HEK293 (cell line): ENCODE measurements around the gene LRRTM4.

Source experiments
- CTCF ChIA-PET: fragments of 350-600 bp; formaldehyde crosslinking; extraction: SDS; loops from one replicate; lab custom pipeline; 2021; ENCODE audit warnings: antibody characterized with exemption; lab: Yijun Ruan, JAX
- POLR2A ChIA-PET: fragments of 300-600 bp; formaldehyde crosslinking; extraction: SDS; loops from one replicate; lab custom pipeline; 2020; ENCODE audit warnings: antibody characterized with exemption, inconsistent platforms; lab: Yijun Ruan, JAX
- H3K27ac ChIP-seq: fragments of 200-500 bp; sonication (Bioruptor generic); 2 replicates; pipeline ENCODE4 v1.5.1; 2014; ENCODE audit warnings: low read depth, low read length, control low read depth, inconsistent platforms; ENCODE audit errors: extremely low read depth
- H3K36me3 ChIP-seq, 2 experiments: fragments of 200-500 bp in 1 of 2; sonication (Bioruptor generic) in 1 of 2; 1 replicate in 1 of 2; 2 replicates in 1 of 2; pipeline ENCODE4 v1.5.1; 2014 to 2017; ENCODE audit warnings: inconsistent platforms in 2 of 2, low read length in 2 of 2; ENCODE audit not compliant: control insufficient read depth in 2 of 2, insufficient read depth in 1 of 2
- H3K4me1 ChIP-seq: fragments of 200-500 bp; sonication (Bioruptor generic); 2 replicates; pipeline ENCODE4 v1.5.1; 2014; ENCODE audit warnings: mild to moderate bottlenecking, low read length, inconsistent platforms; ENCODE audit not compliant: control insufficient read depth, insufficient read depth
- H3K4me3 ChIP-seq: 2 replicates; pipeline ENCODE4 v1.5.1; 2011; ENCODE audit warnings: low read depth, mild to moderate bottlenecking, control low read depth, low read length, moderate library complexity
- H3K9me3 ChIP-seq: fragments of 200-500 bp; sonication (Bioruptor generic); 2 replicates; pipeline ENCODE4 v1.5.1; 2014; ENCODE audit warnings: low read depth, low read length, inconsistent platforms; ENCODE audit not compliant: control insufficient read depth, insufficient read depth
- KLF1 ChIP-seq: fragments of 450-650 bp; formaldehyde crosslinking; IDR thresholded peaks from 2 replicates; pipeline ENCODE4 v1.5.1; 2016; ENCODE audit warnings: missing biosample characterization, missing genetic modification characterization
- OSR2 ChIP-seq: fragments of 450-650 bp; formaldehyde crosslinking; IDR thresholded peaks from 2 replicates; pipeline ENCODE4 v1.5.1; 2016; ENCODE audit warnings: missing biosample characterization, missing genetic modification characterization
- REPIN1 ChIP-seq: fragments of 450-650 bp; formaldehyde crosslinking; IDR thresholded peaks from 2 replicates; pipeline ENCODE4 v1.5.1; 2017; ENCODE audit warnings: missing biosample characterization, missing genetic modification characterization, low read depth
- SP3 ChIP-seq: fragments of 450-650 bp; formaldehyde crosslinking; IDR thresholded peaks from 2 replicates; pipeline ENCODE4 v1.5.1; 2016; ENCODE audit warnings: missing biosample characterization, missing genetic modification characterization
- ZNF214 ChIP-seq: fragments of 450-650 bp; formaldehyde crosslinking; IDR thresholded peaks from 2 replicates; pipeline ENCODE4 v1.5.1; 2017; ENCODE audit warnings: missing biosample characterization, mild to moderate bottlenecking, missing genetic modification characterization, borderline replicate concordance
- ZNF335 ChIP-seq: fragments of 450-650 bp; formaldehyde crosslinking; conservative IDR thresholded peaks from 2 replicates; pipeline ENCODE4 v1.5.1; 2016; ENCODE audit warnings: missing biosample characterization, missing genetic modification characterization
- ZNF394 ChIP-seq: fragments of 450-650 bp; formaldehyde crosslinking; IDR thresholded peaks from 2 replicates; pipeline ENCODE4 v1.5.1; 2016; ENCODE audit warnings: missing biosample characterization, missing genetic modification characterization, mild to moderate bottlenecking, moderate library complexity, borderline replicate concordance
- ZNF48 ChIP-seq: fragments of 450-650 bp; formaldehyde crosslinking; IDR thresholded peaks from 2 replicates; pipeline ENCODE4 v1.5.1; 2016; ENCODE audit warnings: missing biosample characterization, missing genetic modification characterization
- ZNF555 ChIP-seq: fragments of 450-650 bp; formaldehyde crosslinking; conservative IDR thresholded peaks from 2 replicates; pipeline ENCODE4 v1.5.1; 2017; ENCODE audit warnings: missing biosample characterization, mild to moderate bottlenecking, missing genetic modification characterization, inconsistent platforms
- ZNF596 ChIP-seq: fragments of 450-650 bp; IDR thresholded peaks from 2 replicates; pipeline ENCODE4 v1.5.0; 2018; ENCODE audit warnings: missing biosample characterization, mild to moderate bottlenecking, missing genetic modification characterization, moderate library complexity
- ZNF624 ChIP-seq: fragments of 450-650 bp; formaldehyde crosslinking; IDR thresholded peaks from 2 replicates; pipeline ENCODE4 v1.5.1; 2017; ENCODE audit warnings: missing biosample characterization, missing genetic modification characterization
- ZNF776 ChIP-seq: fragments of 450-650 bp; formaldehyde crosslinking; IDR thresholded peaks from 2 replicates; pipeline ENCODE4 v1.5.0; 2017; ENCODE audit warnings: missing biosample characterization, missing genetic modification characterization, borderline replicate concordance
- ZNF792 ChIP-seq: fragments of 450-650 bp; formaldehyde crosslinking; IDR thresholded peaks from 2 replicates; pipeline ENCODE4 v1.5.1; 2016; ENCODE audit warnings: missing biosample characterization, missing genetic modification characterization
- ZNF837 ChIP-seq: fragments of 450-650 bp; formaldehyde crosslinking; IDR thresholded peaks from 2 replicates; pipeline ENCODE4 v1.5.1; 2016; ENCODE audit warnings: missing biosample characterization, missing genetic modification characterization
- ZNF843 ChIP-seq: fragments of 450-650 bp; formaldehyde crosslinking; IDR thresholded peaks from 2 replicates; pipeline ENCODE4 v1.5.1; 2016; ENCODE audit warnings: missing biosample characterization, missing genetic modification characterization
- ZSCAN16 ChIP-seq: fragments of 450-650 bp; formaldehyde crosslinking; IDR thresholded peaks from 2 replicates; pipeline ENCODE4 v1.5.1; 2016; ENCODE audit warnings: missing biosample characterization, missing genetic modification characterization
- TF ChIP-seq, protein P1 (sequence below): fragments of 450-650 bp; formaldehyde crosslinking; IDR thresholded peaks from 2 replicates; pipeline ENCODE4 v1.5.1; 2016; ENCODE audit warnings: missing biosample characterization, missing genetic modification characterization
- TF ChIP-seq, protein P2 (sequence below): fragments of 450-650 bp; formaldehyde crosslinking; IDR thresholded peaks from 2 replicates; pipeline ENCODE4 v1.5.1; 2016; ENCODE audit warnings: missing biosample characterization, missing genetic modification characterization
- TF ChIP-seq, protein P3 (sequence below): fragments of 450-650 bp; formaldehyde crosslinking; IDR thresholded peaks from 2 replicates; pipeline ENCODE4 v1.5.1; 2017; ENCODE audit warnings: missing biosample characterization, mild to moderate bottlenecking, missing genetic modification characterization, moderate library complexity
- TF ChIP-seq, protein P4 (sequence below): fragments of 450-650 bp; formaldehyde crosslinking; IDR thresholded peaks from 2 replicates; pipeline ENCODE4 v1.5.1; 2016; ENCODE audit warnings: missing biosample characterization, missing genetic modification characterization, low read depth

Gene LRRTM4

DNA sequence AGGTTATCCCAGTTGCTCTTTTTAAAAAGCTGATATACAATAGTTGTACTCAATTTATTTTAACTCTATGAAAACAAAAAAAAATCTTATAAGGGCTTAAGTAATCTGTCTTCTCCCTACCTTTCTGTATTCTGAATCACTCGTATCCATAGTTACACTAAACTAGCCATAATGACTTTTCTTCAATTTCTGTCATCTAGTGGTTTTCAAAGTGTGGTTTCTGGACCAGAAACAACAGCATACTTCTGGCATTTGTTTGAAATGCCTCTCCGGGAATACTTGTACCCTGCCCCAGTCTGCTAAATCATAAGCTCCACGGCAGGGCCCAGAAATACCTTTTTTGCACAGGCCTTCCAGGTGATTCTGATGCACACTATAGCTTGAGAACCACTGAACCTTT, 253.6 kb downstream of the LRRTM4 start (continued):
- TF ChIP-seq, protein P1, sequence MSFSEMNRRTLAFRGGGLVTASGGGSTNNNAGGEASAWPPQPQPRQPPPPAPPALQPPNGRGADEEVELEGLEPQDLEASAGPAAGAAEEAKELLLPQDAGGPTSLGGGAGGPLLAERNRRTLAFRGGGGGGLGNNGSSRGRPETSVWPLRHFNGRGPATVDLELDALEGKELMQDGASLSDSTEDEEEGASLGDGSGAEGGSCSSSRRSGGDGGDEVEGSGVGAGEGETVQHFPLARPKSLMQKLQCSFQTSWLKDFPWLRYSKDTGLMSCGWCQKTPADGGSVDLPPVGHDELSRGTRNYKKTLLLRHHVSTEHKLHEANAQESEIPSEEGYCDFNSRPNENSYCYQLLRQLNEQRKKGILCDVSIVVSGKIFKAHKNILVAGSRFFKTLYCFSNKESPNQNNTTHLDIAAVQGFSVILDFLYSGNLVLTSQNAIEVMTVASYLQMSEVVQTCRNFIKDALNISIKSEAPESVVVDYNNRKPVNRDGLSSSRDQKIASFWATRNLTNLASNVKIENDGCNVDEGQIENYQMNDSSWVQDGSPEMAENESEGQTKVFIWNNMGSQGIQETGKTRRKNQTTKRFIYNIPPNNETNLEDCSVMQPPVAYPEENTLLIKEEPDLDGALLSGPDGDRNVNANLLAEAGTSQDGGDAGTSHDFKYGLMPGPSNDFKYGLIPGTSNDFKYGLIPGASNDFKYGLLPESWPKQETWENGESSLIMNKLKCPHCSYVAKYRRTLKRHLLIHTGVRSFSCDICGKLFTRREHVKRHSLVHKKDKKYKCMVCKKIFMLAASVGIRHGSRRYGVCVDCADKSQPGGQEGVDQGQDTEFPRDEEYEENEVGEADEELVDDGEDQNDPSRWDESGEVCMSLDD = no peak
- TF ChIP-seq ZNF837 (tag by site-specific recombination) (no peak), ZNF792 (tag by site-specific recombination) (no peak), ZNF555 (tag by site-specific recombination) (no peak), SP3 (tag by site-specific recombination) (no peak), ZNF214 (tag by site-specific recombination) (no peak)

DNA sequence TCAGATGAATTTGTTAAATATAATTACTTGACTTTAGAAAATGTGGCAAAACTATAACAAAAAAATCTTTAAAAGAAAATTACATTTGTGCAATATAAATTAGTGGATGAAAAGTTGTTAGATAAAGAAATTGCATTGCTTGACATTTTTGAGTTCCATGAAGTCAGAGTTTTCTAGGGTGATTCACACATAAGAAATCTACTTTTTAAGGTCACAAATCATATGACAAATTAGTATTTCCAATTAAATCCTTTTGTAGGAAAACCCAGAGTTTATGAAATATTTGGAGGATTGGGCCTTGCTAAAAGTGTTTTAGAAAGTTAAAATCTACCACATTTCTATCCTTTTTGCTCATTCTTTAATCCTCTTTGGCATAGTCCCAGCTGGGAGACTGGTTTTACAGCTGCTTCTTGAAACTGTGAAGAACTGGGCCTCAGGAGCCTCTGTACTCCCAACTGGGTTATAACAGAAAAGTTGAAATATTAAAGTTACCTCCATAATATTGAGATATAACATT, 289.2 kb downstream of the LRRTM4 start:
- Histone ChIP-seq H3K9me3 (no peaks in the 10 kb centered on the region), H3K36me3 (no peaks in the 10 kb centered on the region), H3K4me3 (no peak overlapping the region), H3K27ac (no peak overlapping the region), H3K4me1 (no peaks in the 10 kb centered on the region)
- ChIA-PET POLR2A (no interaction called here), CTCF (no interaction called here)
- TF ChIP-seq ZNF624 (tag by site-specific recombination) (no peak), ZNF596 (tag by site-specific recombination) (no peak)

DNA sequence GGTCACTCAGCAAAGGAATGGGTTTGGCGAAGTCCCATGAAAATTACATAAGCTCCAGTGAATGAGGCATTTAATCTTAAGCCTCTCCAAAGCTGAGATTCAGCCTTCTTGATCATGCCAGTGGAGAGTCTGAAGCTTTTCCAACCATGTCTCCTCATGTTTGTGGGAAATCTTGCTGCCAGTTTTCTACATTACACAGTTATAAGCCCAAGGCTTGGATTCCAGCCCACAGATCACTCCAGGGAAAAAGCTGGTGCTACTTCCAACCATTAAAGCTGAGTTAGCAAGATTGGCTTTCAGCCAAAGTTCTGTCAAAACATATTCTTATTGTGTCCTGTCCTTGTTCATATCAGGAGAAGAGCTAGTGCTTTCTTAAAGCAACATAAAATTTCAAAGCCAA, 293.8 kb downstream of the LRRTM4 start:
- Histone ChIP-seq H3K9me3 (no peaks in the 10 kb centered on the region), H3K4me1 (no peaks in the 10 kb centered on the region), H3K27ac (no peak overlapping the region), H3K36me3 (no peaks in the 10 kb centered on the region), H3K4me3 (no peak overlapping the region)
- ChIA-PET CTCF (no interaction called here), POLR2A (no interaction called here)
- TF ChIP-seq ZNF335 (tag by site-specific recombination) (no peak), ZNF394 (tag by site-specific recombination) (no peak), ZNF48 (tag by site-specific recombination) (no peak)

DNA sequence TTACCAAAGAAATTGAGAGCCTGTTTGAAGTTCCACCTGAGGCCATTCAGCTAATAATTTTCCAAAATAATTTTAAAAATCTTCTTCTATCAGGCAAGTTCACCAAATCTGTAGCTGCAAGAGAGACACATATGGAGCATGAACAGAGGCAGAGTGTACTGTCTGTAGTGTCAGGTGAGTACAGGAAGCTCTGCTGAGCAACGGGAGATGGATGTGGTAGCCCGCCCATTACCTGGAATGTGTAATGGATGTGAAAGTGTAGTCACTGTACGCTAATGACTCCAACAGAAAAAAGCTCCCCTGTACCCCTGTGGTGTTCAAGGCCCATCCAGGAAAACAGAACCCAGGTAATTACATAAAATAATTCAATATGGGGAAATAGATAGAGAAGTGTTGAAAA, 311.5 kb downstream of the LRRTM4 start:
- no peak overlapping the region for H3K27ac ChIP-seq
- POLR2A ChIA-PET = no interaction called here
- no peak overlapping the region for H3K4me3 ChIP-seq
- no peaks in the 10 kb centered on the region for H3K9me3 ChIP-seq
- CTCF ChIA-PET = interaction anchor here (0.5 kb wide), 1 partner anchor 37 kb away, joined by 3 read pairs; no protein-coding TSS in a partner anchor
- no peaks in the 10 kb centered on the region for H3K36me3 ChIP-seq
- no peaks in the 10 kb centered on the region for H3K4me1 ChIP-seq
- TF ChIP-seq ZSCAN16 (no peak), ZNF776 (tag by site-specific recombination) (no peak), ZNF843 (tag by site-specific recombination) (no peak), REPIN1 (tag by site-specific recombination) (no peak), ZNF837 (tag by site-specific recombination) (no peak), KLF1 (no peak), OSR2 (tag by site-specific recombination) (no peak), SP3 (tag by site-specific recombination) (no peak)
- TF ChIP-seq, protein P2, sequence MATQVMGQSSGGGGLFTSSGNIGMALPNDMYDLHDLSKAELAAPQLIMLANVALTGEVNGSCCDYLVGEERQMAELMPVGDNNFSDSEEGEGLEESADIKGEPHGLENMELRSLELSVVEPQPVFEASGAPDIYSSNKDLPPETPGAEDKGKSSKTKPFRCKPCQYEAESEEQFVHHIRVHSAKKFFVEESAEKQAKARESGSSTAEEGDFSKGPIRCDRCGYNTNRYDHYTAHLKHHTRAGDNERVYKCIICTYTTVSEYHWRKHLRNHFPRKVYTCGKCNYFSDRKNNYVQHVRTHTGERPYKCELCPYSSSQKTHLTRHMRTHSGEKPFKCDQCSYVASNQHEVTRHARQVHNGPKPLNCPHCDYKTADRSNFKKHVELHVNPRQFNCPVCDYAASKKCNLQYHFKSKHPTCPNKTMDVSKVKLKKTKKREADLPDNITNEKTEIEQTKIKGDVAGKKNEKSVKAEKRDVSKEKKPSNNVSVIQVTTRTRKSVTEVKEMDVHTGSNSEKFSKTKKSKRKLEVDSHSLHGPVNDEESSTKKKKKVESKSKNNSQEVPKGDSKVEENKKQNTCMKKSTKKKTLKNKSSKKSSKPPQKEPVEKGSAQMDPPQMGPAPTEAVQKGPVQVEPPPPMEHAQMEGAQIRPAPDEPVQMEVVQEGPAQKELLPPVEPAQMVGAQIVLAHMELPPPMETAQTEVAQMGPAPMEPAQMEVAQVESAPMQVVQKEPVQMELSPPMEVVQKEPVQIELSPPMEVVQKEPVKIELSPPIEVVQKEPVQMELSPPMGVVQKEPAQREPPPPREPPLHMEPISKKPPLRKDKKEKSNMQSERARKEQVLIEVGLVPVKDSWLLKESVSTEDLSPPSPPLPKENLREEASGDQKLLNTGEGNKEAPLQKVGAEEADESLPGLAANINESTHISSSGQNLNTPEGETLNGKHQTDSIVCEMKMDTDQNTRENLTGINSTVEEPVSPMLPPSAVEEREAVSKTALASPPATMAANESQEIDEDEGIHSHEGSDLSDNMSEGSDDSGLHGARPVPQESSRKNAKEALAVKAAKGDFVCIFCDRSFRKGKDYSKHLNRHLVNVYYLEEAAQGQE (tag by site-specific recombination) = no peak
- TF ChIP-seq, protein P3, sequence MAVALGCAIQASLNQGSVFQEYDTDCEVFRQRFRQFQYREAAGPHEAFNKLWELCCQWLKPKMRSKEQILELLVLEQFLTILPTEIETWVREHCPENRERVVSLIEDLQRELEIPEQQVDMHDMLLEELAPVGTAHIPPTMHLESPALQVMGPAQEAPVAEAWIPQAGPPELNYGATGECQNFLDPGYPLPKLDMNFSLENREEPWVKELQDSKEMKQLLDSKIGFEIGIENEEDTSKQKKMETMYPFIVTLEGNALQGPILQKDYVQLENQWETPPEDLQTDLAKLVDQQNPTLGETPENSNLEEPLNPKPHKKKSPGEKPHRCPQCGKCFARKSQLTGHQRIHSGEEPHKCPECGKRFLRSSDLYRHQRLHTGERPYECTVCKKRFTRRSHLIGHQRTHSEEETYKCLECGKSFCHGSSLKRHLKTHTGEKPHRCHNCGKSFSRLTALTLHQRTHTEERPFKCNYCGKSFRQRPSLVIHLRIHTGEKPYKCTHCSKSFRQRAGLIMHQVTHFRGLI (tag by site-specific recombination) = no peak
- TF ChIP-seq, protein P4, sequence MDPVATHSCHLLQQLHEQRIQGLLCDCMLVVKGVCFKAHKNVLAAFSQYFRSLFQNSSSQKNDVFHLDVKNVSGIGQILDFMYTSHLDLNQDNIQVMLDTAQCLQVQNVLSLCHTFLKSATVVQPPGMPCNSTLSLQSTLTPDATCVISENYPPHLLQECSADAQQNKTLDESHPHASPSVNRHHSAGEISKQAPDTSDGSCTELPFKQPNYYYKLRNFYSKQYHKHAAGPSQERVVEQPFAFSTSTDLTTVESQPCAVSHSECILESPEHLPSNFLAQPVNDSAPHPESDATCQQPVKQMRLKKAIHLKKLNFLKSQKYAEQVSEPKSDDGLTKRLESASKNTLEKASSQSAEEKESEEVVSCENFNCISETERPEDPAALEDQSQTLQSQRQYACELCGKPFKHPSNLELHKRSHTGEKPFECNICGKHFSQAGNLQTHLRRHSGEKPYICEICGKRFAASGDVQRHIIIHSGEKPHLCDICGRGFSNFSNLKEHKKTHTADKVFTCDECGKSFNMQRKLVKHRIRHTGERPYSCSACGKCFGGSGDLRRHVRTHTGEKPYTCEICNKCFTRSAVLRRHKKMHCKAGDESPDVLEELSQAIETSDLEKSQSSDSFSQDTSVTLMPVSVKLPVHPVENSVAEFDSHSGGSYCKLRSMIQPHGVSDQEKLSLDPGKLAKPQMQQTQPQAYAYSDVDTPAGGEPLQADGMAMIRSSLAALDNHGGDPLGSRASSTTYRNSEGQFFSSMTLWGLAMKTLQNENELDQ = no peak
